ENCODE data around the gene KDM5B.
"Not testable (repeated sequence)": the region's sequence is repeated elsewhere in the genome, so short reads cannot be mapped to it uniquely, and the experiment has no call there.

KDM5B gene

DNA sequence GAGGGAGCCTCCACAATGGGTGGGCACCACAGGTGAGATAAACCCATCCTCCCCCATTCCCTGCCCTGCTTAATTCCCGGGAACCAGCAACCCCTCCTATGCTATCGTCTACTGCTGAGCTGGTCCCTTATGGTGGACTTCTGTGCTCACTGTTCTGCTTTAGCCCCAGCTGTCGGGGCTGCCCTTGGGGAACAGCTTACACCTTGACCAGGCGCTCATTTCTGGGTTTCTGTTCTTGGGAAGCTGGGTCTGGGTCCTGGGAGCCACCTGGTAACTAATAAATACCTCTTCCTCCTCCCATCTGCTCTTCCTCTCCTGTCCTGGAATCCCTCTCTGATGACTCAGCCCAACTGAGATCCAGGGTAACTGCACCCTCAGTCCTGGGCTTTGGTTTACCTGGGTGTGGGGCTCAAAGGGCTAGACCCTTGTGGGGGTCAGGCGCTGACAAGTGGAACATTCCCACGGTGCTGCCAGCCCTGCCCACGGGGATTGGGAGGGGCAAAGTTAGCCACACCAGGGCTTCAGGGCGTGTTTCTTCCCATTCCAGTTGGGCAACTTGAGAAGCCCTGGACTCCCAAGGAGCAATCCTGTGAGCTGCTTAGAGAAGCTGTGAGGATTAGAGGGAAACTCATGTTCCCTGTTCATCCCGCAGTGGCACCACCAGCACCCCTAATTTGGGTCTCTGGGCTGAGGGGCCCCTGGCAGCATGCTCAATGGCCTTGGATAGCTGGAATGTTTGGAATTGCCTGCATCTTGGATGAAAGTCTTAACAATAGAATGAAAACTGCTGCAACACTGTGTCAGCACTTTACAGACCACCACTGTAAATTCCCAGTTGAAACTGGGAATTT lies 4.2 kb upstream of the KDM5B start:
- no peak for DNase-seq

DNA sequence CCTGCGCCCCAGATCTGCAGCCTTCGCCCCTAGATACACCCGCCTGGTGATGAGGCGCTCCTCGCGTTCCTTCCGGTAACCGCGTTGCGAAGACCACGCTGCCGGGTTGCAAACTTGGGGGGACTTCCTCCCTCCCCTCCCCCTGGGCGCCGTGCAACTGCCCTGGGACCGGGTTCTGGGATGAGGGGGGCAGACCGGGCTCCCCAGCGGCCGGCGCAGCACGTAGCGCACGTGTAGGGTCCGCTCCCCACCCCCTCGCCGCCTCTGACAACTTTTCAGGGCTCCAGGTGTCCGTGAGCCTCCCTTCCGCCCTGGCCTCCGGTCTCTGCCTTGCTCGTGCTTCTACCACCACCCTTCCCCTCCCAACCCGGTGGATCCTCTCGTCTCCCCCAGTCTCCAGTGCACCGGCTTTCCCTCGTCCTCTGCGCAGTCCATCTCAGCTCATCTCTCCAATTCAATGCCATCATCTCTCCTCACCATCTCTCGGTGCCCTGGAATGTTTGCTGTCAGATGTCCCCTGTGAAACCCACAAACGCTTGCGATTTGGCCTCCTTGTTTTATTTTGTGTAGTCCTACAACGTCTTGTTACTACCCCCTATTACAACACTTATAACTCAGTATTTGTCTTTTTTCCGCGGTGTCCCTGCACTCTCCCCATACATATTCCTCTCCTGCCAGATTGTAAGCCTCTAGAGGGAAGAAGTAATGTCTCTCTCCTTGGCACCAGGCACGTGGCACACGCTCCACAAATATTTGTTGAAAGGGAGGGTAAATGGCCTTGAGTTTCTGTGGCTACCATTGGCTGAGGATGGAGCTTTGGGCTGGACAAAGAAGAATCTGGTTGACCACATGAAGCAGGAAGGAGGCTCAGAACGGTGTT lies 3.3 kb upstream of the KDM5B start:
- DNase-seq, result no peak

DNA sequence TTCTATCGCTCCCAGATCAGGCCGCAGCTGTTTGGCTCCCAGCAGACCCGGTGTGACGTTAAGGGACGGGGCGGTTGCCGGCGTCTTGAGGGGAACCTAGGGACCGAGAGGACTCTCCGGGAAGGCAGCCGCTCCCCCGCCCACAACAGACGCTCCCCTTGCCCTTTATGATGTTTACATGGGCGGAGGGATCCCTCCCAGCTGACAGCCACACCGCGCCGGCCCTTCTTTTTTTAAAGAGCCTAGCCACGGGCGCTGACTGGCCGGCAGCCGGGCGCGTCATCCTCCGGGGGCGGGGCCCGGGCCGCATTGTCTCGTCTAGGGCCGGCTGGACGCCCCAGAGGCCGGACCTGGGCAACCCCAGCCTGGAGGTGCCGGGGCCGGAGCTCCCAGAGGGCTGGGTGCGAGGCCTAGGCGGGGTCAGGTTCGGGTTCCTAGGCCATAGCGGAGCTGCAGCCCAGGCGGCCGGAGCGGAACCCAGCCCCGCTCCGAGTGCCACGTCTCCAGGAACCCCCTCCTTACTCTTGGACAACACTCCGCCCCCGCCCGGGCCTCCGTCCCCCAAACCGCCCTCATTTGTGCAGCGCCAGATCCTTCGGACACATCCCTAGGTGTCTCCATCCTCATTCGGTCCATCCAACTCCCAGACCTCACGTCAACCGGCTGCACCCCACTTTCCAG lies 2.5 kb upstream of the KDM5B start, which contains the start of gene PCAT6:
PCAT6 (plus strand) TSS at position 340 of the 681 bp plus-strand sequence.
- peak; percentile 98 for DNase-seq

DNA sequence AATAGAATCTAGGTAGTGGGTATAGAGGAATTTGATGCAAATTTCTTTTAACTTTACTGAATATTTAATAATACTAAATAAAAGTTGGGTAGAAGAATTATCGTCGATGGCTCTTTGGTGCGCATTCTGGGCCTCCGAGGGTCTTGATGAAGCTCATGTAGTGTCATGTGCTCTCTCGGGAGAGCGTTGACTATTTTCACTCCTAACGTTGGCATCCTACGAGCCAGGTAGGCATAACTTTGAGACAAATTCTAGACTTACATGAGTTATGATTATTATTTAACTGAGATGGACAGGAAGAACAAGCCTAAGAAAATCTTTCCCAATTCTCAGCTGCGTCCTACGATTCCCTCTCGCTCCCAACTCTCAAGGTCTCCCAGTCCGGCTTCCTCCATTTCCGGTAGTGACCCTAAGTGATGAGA lies 2.0 kb upstream of the KDM5B start:
- DNase-seq, result no peak

DNA sequence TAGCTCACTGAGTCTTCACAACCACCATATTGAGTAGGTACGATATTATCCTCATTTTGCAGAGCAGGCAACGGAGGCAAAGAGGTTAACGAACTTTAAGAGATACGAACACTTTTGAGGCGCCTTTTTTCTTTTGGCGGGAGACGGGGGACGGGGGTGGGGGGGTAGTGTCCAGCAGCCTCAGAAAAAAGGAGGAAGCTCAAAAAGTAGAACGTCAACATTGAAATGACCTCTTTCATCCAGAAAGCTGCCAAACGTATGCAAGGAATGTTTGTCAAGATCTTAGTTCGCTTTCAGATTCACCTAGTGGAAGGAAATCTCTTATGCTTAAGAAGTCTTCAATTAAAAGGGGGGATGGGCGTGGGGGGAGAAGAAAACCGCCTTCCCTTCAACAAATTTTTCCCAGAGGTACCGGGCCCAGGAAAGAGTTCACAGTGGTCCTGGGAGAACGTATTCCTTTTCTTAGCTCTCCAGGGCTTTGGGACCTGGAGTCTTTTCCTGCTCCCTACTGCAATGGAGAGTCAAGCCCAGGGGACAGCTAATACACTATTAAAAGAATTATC lies 1.5 kb upstream of the KDM5B start:
- no peak for DNase-seq

DNA sequence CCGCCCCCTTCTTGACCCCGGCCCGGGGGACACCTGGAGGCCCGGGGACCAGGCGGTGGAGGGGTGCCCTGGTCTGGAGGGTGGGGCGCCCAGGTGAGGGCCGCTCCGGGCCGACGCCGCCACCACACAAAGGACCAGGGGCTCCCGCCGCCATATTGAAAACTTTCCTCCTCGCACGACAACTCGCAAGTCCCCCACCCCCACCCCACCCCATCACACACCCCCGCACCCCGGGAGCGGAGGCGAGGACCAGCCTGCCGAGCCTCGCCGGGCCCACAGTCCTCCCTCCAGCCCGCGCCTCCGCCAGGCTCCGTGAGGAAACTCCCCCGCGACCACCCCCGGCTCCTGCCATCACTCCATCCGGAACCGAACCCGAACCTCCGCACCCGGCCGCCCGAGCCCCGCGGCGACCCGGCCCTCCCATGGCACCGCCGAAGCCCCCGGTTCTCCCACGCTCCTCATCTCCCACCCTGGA lies 733 bp downstream of the KDM5B start:
- DNase-seq, result peak; percentile 67

DNA sequence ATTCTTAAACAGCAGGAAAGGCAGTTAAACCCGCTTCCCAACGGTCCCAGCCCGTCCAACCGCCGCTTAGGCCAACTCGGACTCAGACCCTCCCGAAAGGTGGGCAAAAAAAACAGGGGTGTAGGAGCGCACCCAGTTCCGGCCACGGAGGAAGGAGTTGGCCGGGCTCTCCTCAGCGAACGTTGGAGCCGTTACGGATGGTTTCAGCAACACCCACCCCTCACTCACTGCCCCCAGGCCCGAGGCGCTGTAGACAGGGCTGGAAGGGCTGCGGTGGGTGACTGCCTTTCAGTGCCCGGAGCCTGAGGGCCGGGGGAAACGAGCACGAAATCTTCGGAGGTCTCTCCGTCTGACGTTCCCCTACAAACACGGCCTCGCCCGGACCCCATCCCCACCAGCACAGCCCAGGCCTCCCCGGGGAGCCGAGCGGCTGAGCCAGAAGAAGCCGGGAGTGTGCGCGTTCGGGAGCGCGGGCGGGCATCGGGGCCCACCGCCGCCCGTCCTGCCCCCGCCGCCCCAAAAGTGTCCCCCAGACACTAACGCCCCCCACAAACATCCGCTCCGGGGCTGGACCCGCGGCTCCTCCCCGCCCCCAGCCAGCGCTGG lies 1.3 kb downstream of the KDM5B start:
- DNase-seq, result peak; percentile 71

DNA sequence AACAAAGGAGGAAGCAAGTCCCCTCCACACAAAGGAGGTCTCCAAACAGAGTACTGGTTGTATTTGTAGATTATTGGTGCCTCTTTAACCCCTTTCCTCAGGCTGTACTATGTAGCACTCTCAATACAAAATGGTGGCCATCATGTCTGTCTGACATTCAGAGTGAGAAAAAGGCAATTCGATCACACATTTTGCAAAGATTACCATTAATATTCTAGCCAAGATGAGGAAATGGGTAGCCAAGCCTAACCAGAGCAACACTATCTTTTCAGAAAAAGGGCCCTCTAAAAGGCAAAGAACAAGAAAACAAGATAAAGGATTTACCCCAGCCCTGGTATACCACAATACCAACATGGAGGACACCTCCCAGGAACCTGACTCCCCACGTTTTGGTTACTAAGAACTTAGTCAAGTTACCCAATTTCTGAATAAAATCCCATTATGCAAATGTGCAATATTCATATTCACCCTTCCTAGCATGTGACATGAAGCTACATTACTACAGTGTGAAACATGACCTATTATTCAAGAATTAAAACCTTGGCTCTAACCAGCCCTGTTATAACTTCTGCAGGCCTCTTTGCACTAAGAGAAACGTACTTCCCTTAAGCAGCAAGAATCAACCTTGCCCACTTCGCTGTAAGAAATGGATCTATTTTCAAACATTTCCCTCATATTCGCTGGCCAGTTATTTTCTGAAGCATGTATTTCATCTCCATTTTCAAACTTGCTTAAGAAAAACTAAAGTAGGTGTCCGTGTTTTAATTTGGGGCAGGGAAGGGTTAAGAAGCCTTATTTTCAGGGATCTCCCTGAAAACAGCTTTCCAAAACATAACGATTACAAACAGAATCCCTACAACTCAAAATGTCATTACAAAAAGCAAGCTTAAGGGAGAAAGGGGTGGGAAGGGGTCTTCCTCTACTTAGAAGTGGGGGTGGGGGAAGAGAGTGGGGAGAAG lies 2.1 kb downstream of the KDM5B start:
- peak; percentile 46 for DNase-seq

DNA sequence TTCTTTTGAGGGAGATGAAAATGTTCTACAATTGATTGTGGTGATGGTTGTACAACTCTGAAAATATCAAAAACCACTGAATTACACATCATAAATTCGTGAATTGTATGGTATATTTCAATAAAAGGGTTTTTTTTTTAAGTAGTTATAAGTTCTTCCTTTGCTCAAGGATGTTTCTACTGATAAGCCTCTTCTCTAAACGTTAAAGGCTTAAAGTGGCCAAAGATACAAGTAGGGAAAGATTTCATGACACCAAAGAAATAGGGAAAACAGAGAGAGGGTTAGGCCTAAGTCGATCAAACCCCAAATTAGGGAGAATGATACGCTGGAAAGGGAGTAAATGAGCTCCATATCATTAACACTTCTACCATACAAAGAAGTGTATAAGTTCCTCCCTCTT lies 4.1 kb downstream of the KDM5B start:
- DNase-seq, result no peak

DNA sequence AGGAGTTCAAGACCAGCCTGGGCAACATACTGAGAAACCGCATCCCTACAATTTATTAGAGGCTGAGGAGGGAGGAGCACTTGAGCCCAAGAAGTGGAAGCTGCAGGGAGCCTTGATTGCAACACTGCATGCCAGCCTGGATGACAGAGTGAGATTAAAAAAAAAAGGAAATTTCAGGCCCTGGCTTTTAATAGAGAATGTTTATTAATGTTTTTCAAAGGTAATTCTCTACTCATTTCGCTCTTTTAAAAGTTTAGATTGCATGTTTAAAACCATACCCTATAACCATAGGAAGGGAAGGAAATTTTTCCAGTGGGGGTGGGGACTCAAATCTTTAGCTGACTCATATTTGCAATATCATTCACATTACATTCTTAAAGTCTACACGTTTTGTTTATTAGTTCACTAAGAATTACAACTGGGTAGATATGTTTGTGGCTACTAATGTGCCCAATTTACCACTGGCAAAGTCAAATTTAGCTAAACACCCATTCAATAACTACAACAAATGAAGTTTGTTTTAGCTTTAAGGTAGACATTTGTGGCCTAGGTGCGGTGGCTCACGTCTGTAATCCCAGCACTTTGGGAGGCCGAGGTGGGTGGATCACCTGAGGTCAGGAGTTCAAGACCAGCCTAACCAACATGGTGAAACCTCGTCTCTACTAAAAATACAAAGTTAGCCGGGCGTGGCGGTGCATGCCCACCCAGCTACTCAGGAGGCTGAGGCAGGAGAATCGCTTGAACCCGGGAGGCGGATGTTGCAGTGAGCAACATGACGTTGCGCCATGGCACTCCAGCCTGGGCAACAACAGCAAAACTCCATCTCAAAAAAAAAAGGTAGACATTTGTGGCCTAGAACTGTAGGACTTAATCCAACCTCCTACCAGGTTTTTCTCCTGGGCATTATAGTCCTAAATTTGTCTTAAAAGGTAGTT lies 5.0 kb downstream of the KDM5B start:
- DNase-seq, result no peak

DNA sequence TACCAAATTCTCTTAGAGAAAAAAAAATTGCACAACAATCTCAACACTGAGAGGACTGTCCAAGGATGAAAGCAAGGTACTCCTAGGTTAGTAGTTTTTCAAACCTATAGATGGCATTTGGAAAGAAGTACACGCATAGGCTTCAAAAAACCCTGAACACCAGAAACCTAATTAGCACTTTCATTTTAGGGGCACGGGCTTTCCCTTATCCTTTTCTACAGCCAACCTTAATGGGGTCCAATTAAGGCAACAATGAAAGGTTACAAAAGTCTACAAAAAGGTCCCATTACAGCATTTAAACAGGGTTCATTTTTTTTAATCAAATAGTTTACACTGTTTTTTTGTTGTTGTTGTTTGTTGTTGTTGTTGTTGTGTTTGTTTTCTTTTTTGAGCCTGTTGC lies 6.2 kb downstream of the KDM5B start:
- DNase-seq, result no peak

DNA sequence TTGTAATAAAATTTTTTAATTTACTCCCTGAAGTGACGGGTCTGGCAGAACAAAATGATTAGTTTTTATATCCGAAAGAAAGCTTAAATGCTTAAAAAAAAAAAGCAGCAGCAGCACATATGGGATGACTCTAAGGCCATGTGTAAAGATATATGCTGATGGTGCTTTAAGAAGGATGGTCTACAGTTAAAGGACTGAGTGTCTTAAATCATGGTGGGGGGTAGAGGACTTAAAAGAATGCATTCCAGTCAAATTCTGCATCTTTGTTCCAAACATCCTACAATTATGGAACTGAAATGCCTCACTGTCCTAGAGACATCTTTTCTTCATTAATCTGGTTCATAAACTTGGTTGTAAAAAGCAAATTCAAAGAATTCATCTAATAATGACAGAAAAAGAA lies 7.0 kb downstream of the KDM5B start:
- no peak for DNase-seq

DNA sequence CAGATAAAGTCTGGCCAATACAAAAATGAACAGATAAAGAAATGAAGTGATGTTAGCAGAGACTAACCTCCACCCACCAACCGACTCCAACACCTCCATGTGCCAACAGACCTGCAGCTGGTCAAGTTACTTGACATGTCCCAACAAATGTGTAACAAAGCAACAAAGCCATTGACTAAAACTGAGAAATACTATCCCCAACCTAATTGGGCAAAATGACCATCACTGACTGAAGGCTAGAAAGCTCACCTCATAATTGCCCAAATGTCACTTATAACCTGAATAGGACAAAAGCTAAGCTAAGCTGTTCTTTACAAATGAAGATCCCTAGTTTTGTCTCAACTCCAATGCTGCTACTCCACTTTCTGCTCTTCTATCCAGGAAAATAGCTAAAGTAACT lies 7.5 kb downstream of the KDM5B start:
- DNase-seq, result no peak

DNA sequence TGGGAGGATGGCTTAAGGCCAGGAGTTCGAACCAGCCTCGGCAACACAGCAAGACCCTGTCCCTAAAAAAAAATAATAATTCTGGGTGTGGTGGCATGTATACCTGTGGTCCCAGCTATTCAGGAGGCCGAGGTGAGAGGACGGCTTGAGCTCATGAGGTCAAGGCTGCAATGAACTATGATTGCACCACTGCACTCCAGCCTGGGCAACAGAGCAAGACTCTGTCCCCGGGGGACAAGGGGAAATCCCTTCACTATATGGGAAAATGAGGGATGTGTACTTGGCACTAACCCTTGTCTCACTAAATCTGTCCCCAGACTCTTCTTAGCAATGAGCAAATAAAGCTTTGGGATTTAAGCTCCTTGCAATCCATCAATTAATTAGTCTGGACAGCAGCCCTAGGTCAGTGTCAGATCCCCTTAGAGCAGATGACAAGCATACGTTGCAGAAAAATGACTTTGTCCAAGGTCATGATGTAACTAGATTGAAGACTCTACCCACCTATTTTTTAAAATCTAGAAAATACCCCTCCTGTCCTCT lies 9.4 kb downstream of the KDM5B start:
- no peak for DNase-seq

DNA sequence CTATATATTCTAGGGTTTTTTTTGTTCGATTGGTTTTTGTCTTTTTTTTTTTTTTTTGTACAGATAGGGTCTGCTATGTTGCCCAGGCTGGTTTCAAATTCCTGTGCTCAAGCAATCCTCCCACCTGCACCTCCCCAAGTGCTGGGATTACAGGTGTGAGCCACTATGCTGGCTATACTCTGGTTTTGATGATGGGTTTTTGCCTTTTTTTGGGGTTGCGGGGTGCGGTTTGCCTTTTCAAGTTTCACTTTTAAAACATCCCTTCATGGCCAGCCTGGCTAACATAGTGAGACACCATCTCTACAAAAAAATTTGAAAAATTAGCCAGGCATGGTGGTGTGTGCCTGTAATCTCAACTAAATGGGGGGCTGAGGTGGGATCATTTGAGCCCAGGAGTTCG lies 10.0 kb downstream of the KDM5B start:
- DNase-seq, result no peak

DNA sequence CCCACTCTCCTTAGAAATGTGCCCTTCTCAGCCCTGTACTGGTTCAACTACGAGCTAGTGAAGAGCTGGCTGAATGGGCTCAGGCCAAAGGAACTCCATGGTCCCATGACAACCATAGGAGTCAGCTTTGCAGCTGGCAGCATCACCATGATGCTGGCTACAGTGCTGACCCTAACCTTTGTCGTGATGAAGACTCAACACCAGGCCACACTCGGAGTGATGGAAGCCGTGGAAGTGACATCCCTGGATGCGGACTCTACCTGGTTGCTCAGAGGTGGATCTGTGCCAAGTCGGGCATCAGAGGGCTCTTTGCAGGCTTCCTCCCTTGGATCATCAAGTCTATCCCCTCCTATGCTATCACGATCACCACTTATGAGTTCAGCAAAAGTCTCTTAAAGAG lies 11.6 kb downstream of the KDM5B start:
- no peak for DNase-seq

DNA sequence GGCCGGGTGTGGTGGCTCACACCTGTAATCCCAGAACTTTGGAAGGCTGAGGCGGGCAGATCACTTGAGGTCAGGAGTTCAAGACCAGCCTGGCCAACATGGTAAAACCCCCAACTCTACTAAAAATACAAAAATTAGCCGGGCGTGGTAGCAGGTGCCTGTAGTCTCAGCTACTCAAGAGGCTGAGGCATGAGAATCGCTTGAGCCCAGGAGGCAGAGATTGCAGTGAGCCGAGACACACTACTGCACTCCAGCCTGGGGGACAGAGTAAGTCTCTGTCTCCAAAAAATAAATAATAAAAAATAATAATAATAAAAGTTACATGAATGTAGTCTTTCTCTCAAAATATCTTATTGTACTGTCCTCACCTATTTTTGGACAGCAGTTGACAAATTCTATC lies 13.3 kb downstream of the KDM5B start:
- DNase-seq, result not testable (repeated sequence)

DNA sequence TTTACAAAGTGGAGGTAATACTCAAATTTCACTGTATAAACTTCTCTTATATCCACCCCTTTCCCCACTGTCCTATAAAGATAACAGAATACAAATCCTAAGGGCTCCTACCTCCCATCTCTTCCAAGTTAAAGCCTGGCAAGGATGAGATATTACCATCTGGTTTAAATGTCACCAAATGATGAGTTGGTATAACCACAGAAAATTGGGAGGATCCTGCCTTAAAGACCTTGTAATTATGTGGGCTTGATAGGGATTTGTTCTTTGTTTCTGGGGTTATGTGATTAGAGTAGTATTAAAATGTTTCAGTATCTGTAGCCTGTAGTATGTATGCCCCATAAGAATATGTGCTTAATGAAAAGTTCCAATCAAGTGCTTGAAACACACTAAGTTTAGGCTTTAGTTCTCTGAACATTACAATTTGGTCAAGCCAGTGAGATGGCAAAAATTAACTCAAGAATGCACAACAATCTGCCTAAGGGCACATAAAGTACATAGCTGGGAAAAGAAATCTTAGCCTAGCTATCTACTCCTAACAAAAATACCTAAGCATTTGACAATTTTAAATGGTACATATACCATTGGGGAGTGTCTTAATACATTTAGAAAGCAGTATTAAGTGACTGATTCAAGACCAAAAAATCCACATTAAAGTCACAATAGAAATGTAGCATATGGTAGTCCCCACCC lies 14.0 kb downstream of the KDM5B start:
- DNase-seq, result no peak

All from eye (tissue), 1 donor.